ENCODE data around the gene EXOSC5. TPM values are rescaled to one million over a fixed set of nuclear protein-coding genes. Genes with fewer than 3 reads are reported as not detected.

EXOSC5 gene
- total RNA-seq, 2 experiments from 2014 or later = 40.0 to 55.8 TPM

- DNase-seq (ENCODE audit: low spot score) = no peak
- TF ChIP-seq CTCF (conservative IDR thresholded peaks at IDR 0.05; ENCODE audit: low read length) (no peak), EZH2phosphoT487 (IDR thresholded peaks at IDR 0.05; ENCODE audit: borderline replicate concordance, low read depth, low read length) (no peak)
- Histone ChIP-seq H3K79me2 (ENCODE audit: insufficient read depth, low read depth, low read length) (no peaks in the 10 kb centered on the region), H2AFZ (ENCODE audit: low read length) (no peak overlapping the region), H3K27ac (ENCODE audit: low read depth, low read length, poor library complexity, severe bottlenecking) (no peak overlapping the region), H3K4me3 (ENCODE audit: low read depth, low read length, poor library complexity, severe bottlenecking) (no peak overlapping the region), H3K9me3 (ENCODE audit: low read length) (no peaks in the 10 kb centered on the region), H4K20me1 (ENCODE audit: insufficient read depth, low read length) (no peaks in the 10 kb centered on the region), H3K36me3 (ENCODE audit: insufficient read depth, low read length) (peaks cover 38% of the 10 kb centered on the region), H3K9me2 (ENCODE audit: insufficient read depth, low read length) (no peaks in the 10 kb centered on the region), H3K4me2 (ENCODE audit: low read length) (no peak overlapping the region), H3K4me1 (ENCODE audit: insufficient read depth, low read length, poor library complexity, severe bottlenecking) (no peaks in the 10 kb centered on the region)
- CTCF ChIA-PET (ENCODE audit: unreplicated experiment) = no interaction called here
- BruUV-seq (replicated peaks) = no TSS peak
- POLR2A ChIA-PET = interaction anchor here (1.4 kb wide), 1 partner anchor 40 kb away, joined by 3 read pairs; no protein-coding TSS in a partner anchor
- intact Hi-C loops (cut with micrococcal nuclease; ENCODE audit: unreplicated experiment) = no loop called here
These were observed 31.3 kb upstream of the EXOSC5 start for GRCh38 chr19:41428481-41428859.

GRCh38 chr19:41427647-41428480 lies 30.7 kb upstream of the EXOSC5 start:
- no peak overlapping the region for H2AFZ ChIP-seq (ENCODE audit: low read length)
- no peaks in the 10 kb centered on the region for H4K20me1 ChIP-seq (ENCODE audit: insufficient read depth, low read length)
- peaks cover 32% of the 10 kb centered on the region for H3K36me3 ChIP-seq (ENCODE audit: insufficient read depth, low read length)
- ChIA-PET CTCF (ENCODE audit: unreplicated experiment) (no interaction called here), POLR2A (interaction anchor here (1.4 kb wide), 1 partner anchor 40 kb away, joined by 3 read pairs; no protein-coding TSS in a partner anchor)
- H3K9me3 ChIP-seq (ENCODE audit: low read length) = no peaks in the 10 kb centered on the region
- H3K9me2 ChIP-seq (ENCODE audit: insufficient read depth, low read length) = no peaks in the 10 kb centered on the region
- intact Hi-C loops (cut with micrococcal nuclease; ENCODE audit: unreplicated experiment) = no loop called here
- no peak overlapping the region for H3K4me3 ChIP-seq (ENCODE audit: low read depth, low read length, poor library complexity, severe bottlenecking)
- H3K79me2 ChIP-seq (ENCODE audit: insufficient read depth, low read depth, low read length) = no peaks in the 10 kb centered on the region
- TF ChIP-seq CTCF (conservative IDR thresholded peaks at IDR 0.05; ENCODE audit: low read length) (no peak), EZH2phosphoT487 (IDR thresholded peaks at IDR 0.05; ENCODE audit: borderline replicate concordance, low read depth, low read length) (no peak)
- DNase-seq (ENCODE audit: low spot score) = no peak
- no peak overlapping the region for H3K27ac ChIP-seq (ENCODE audit: low read depth, low read length, poor library complexity, severe bottlenecking)
- no peak overlapping the region for H3K4me2 ChIP-seq (ENCODE audit: low read length)
- no TSS peak for BruUV-seq (replicated peaks)
- no peaks in the 10 kb centered on the region for H3K4me1 ChIP-seq (ENCODE audit: insufficient read depth, low read length, poor library complexity, severe bottlenecking)

GRCh38 chr19:41426952-41427646 lies 29.9 kb upstream of the EXOSC5 start, which contains the start of gene B3GNT8:
Gene B3GNT8, minus strand, starts transcription at chr19:41427374. Its CDS starts 596 bp downstream, at chr19:41426778.
- Histone ChIP-seq H3K79me2 (ENCODE audit: insufficient read depth, low read depth, low read length) (no peaks in the 10 kb centered on the region), H3K9me3 (ENCODE audit: low read length) (no peaks in the 10 kb centered on the region), H2AFZ (ENCODE audit: low read length) (no peak within 1 kb of the TSS), H3K4me2 (ENCODE audit: low read length) (no peak within 1 kb of the TSS), H3K4me3 (ENCODE audit: low read depth, low read length, poor library complexity, severe bottlenecking) (no peak within 1 kb of the TSS), H3K4me1 (ENCODE audit: insufficient read depth, low read length, poor library complexity, severe bottlenecking) (no peaks in the 10 kb centered on the region), H4K20me1 (ENCODE audit: insufficient read depth, low read length) (no peaks in the 10 kb centered on the region), H3K36me3 (ENCODE audit: insufficient read depth, low read length) (peaks cover 25% of the 10 kb centered on the region), H3K27ac (ENCODE audit: low read depth, low read length, poor library complexity, severe bottlenecking) (no peak within 1 kb of the TSS), H3K9me2 (ENCODE audit: insufficient read depth, low read length) (no peaks in the 10 kb centered on the region)
- no peak for DNase-seq (ENCODE audit: low spot score)
- intact Hi-C loops (cut with micrococcal nuclease; ENCODE audit: unreplicated experiment) = no loop called here
- ChIA-PET POLR2A (no interaction called here), CTCF (ENCODE audit: unreplicated experiment) (no interaction called here)
- TF ChIP-seq EZH2phosphoT487 (IDR thresholded peaks at IDR 0.05; ENCODE audit: borderline replicate concordance, low read depth, low read length) = no peak
- no peak for TF ChIP-seq CTCF (conservative IDR thresholded peaks at IDR 0.05; ENCODE audit: low read length)
- no TSS peak for BruUV-seq (replicated peaks)
